Endothelial cell of umbilical vein (primary cell): Measurements from ENCODE around the gene ZAR1L. TPM values are rescaled to one million over a fixed set of nuclear protein-coding genes. Genes with fewer than 3 reads are reported as not detected.

Source experiments
- BruUV-seq: library from RNA; stranded (reverse); fragments of 400-500 nt; replicated peaks from 2 replicates; lab custom pipeline; 2021; lab: Mats Ljungman, UMichigan
- CTCF ChIA-PET: fragments of 300-600, 350-600 bp; sonication (Branson Sonifier 250); formaldehyde crosslinking; loops from one replicate; lab custom pipeline; 2021; ENCODE audit warnings: antibody characterized with exemption, inconsistent platforms; lab: Charles Lee
- POLR2A ChIA-PET: fragments of 300-600, 350-600 bp; sonication (Branson Sonifier 250); formaldehyde crosslinking; loops from one replicate; lab custom pipeline; 2021; ENCODE audit warnings: antibody characterized with exemption, inconsistent platforms; lab: Charles Lee
- DNase-seq: peaks from one replicate; pipeline ENCODE4 v3.0.0-alpha.2; 2011; ENCODE audit warnings: low read depth, low spot score
- FAIRE-seq: peaks from 2 replicates; lab custom pipeline; 2011; peaks lifted over from hg19 to GRCh38; lab: Jason Lieb, UNC
- H2AFZ ChIP-seq: 2 replicates; pipeline ENCODE4 v1.6.0; 2012; ENCODE audit warnings: low read depth, low read length, control low read depth, inconsistent platforms
- H3K27ac ChIP-seq: 2 replicates; pipeline ENCODE4 v1.5.1; 2011; ENCODE audit warnings: low read depth, mild to moderate bottlenecking, control low read depth, low read length, moderate library complexity; ENCODE audit not compliant: insufficient read depth
- H3K27me3 ChIP-seq, 2 experiments: 2 replicates each; pipeline versions ENCODE4 v1.6.0 to v1.6.1; 2011; ENCODE audit warnings: low read length in 2 of 2, mixed read lengths in 1 of 2; ENCODE audit not compliant: control insufficient read depth in 2 of 2, insufficient read depth in 2 of 2
- H3K36me3 ChIP-seq, 2 experiments: 2 replicates in 1 of 2; 3 replicates in 1 of 2; pipeline ENCODE4 v1.5.1; 2011; ENCODE audit warnings: low read length in 2 of 2, mild to moderate bottlenecking in 1 of 2, moderate library complexity in 1 of 2; ENCODE audit not compliant: control insufficient read depth in 2 of 2, insufficient read depth in 2 of 2; ENCODE audit errors: extremely low read depth in 1 of 2
- H3K4me1 ChIP-seq: 3 replicates; pipeline ENCODE4 v1.5.1; 2011; ENCODE audit warnings: mild to moderate bottlenecking, low read length; ENCODE audit not compliant: control insufficient read depth, insufficient read depth; ENCODE audit errors: extremely low read depth
- H3K4me2 ChIP-seq: 2 replicates; pipeline ENCODE4 v1.6.1; 2011; ENCODE audit warnings: low read length, control low read depth, mixed read lengths; ENCODE audit not compliant: insufficient read depth
- H3K4me3 ChIP-seq, 3 experiments: fragments of 200-600 bp in 1 of 3; sonication (generic), shearing (Covaris generic) in 1 of 3; replicated peaks in 1 of 3; 2 replicates each; pipeline ENCODE4 v1.5.1; 2011 to 2016; ENCODE audit warnings: control low read depth in 3 of 3, low read length in 3 of 3, mild to moderate bottlenecking in 2 of 3, inconsistent platforms in 1 of 3, low read depth in 1 of 3, moderate library complexity in 1 of 3; ENCODE audit not compliant: insufficient read depth in 1 of 3
- H3K79me2 ChIP-seq: 2 replicates; pipeline ENCODE4 v1.6.0; 2012; ENCODE audit warnings: low read length, inconsistent platforms; ENCODE audit not compliant: control insufficient read depth, insufficient read depth
- H3K9ac ChIP-seq: replicated peaks from 2 replicates; pipeline ENCODE3; 2011; ENCODE audit warnings: low read length, control low read depth; ENCODE audit not compliant: insufficient read depth; ENCODE audit errors: extremely low read depth
- H3K9me1 ChIP-seq: replicated peaks from 3 replicates; pipeline ENCODE4 v1.6.0; 2011; ENCODE audit warnings: mild to moderate bottlenecking, low read length; ENCODE audit not compliant: control insufficient read depth, insufficient read depth; ENCODE audit errors: extremely low read depth
- H3K9me3 ChIP-seq: replicated peaks from 2 replicates; pipeline ENCODE4 v1.5.1; 2012; ENCODE audit warnings: low read length, inconsistent platforms; ENCODE audit not compliant: control insufficient read depth, insufficient read depth
- H4K20me1 ChIP-seq: replicated peaks from 2 replicates; pipeline ENCODE3; 2011; ENCODE audit warnings: mild to moderate bottlenecking, low read length; ENCODE audit not compliant: control insufficient read depth, insufficient read depth; ENCODE audit errors: extremely low read depth
- CTCF ChIP-seq, 2 donors: IDR thresholded peaks; 1 replicate in 1 of 2; 2 replicates in 1 of 2; pipeline ENCODE4 v1.5.1; 2011; ENCODE audit warnings: low read length in 2 of 2, mild to moderate bottlenecking in 2 of 2, moderate library complexity in 2 of 2, control low read depth in 1 of 2, inconsistent platforms in 1 of 2, low read depth in 1 of 2; ENCODE audit not compliant: insufficient read depth in 1 of 2; ENCODE audit errors: extremely low read depth in 1 of 2
- EZH2 ChIP-seq: IDR thresholded peaks from 2 replicates; pipeline ENCODE4 v1.6.1; 2012; ENCODE audit warnings: borderline replicate concordance, low read depth, mild to moderate bottlenecking, moderate library complexity, low read length, inconsistent platforms; ENCODE audit not compliant: severe bottlenecking
- FOS ChIP-seq: IDR thresholded peaks from 2 replicates; pipeline ENCODE4 v1.6.1; 2011; ENCODE audit warnings: mild to moderate bottlenecking, low read length, moderate library complexity, borderline replicate concordance; ENCODE audit not compliant: insufficient read depth
- GATA2 ChIP-seq: IDR thresholded peaks from 2 replicates; pipeline ENCODE4 v1.7.0; 2011; ENCODE audit warnings: low read depth, mild to moderate bottlenecking, moderate library complexity, mixed read lengths, low read length; ENCODE audit not compliant: insufficient read length, insufficient read depth
- JUN ChIP-seq: IDR thresholded peaks from 2 replicates; pipeline ENCODE4 v1.6.1; 2011; ENCODE audit warnings: borderline replicate concordance, low read depth; ENCODE audit not compliant: insufficient read length, insufficient read depth
- MAX ChIP-seq: IDR thresholded peaks from 2 replicates; pipeline ENCODE4 v1.6.1; 2011; ENCODE audit not compliant: insufficient read depth, insufficient read length
- MYC ChIP-seq: IDR thresholded peaks from one replicate; pipeline ENCODE4 v1.6.1; 2011; ENCODE audit warnings: mild to moderate bottlenecking, low read depth, low read length
- POLR2A ChIP-seq: IDR thresholded peaks from 2 replicates; pipeline ENCODE4 v1.6.1; 2012; ENCODE audit warnings: low read depth, mild to moderate bottlenecking, control low read depth, low read length
- POLR2AphosphoS5 ChIP-seq: IDR thresholded peaks from 2 replicates; pipeline ENCODE4 v1.6.1; 2012; ENCODE audit warnings: low read depth, mild to moderate bottlenecking, control low read depth, low read length, moderate library complexity; ENCODE audit not compliant: insufficient read depth
- dilution Hi-C: fragments of 300-500 bp; cut with MboI; formaldehyde crosslinking; loops from one replicate; pipeline ENCODE4 v1.15.0; 2019; ENCODE audit warnings: low sequenced_read_pairs; ENCODE audit not compliant: extremely low pct_ligation_motif_present
- intact Hi-C: fragments of 100-400 bp; cut with micrococcal nuclease; formaldehyde crosslinking; loops from one replicate; pipeline ENCODE4 v1.10.0; 2022
- polyA plus RNA-seq, 4 experiments: library from polyadenylated mRNA; depleted of rRNA in 3 of 4; stranded (reverse) in 3 of 4; unstranded in 1 of 4; fragments of >200 nt; gene quantifications; 2 replicates each; pipeline versions ENCODE4 v1.2.1 to v1.2.3, GENCODE V29; 2011 to 2012; ENCODE audit warnings: missing spikeins in 1 of 4
- total RNA-seq: library from RNA; stranded (reverse); gene quantifications from 2 replicates; pipeline ENCODE4 v1.2.3, GENCODE V29; 2021

ZAR1L gene
- total and polyA plus RNA-seq, 2 donors (not counting 3 experiments of a cell fraction or from before 2014, with no cell fraction given) = not detected

- TSS peak; percentile 81 for BruUV-seq
- TF ChIP-seq MYC (no peak), MAX (no peak)
- no peaks in the 10 kb centered on the region for H3K36me3 ChIP-seq
- dilution Hi-C loops = no loop called here
- no peaks in the 10 kb centered on the region for H3K9me1 ChIP-seq
- intact Hi-C loops = loop anchor here (1.0 to 10.0 kb wide), 5 partner anchors 53 to 1228 kb away; partner anchors contain the start of genes FRY, N4BP2L2 and PDS5B
- peaks cover 6% of the 10 kb centered on the region for H3K79me2 ChIP-seq
- peak overlapping the region; percentile 69 for H2AFZ ChIP-seq
- POLR2A ChIA-PET = interaction anchor here (0.7 to 1.9 kb wide), 2 partner anchors 51 to 59 kb away, joined by 4 to 5 read pairs; no protein-coding TSS in a partner anchor
- H3K9me3 ChIP-seq = no peaks in the 10 kb centered on the region
- no peaks in the 10 kb centered on the region for H3K27me3 ChIP-seq
- peak overlapping the region; percentile 97 for H3K4me2 ChIP-seq
- H3K9ac ChIP-seq = peak overlapping the region; percentile 91
- CTCF ChIA-PET = interaction anchor here (0.7 to 2.2 kb wide), 10 partner anchors 8 to 404 kb away, joined by 3 to 17 read pairs (median 4); partner anchors contain the start of gene PDS5B
- H3K4me1 ChIP-seq = peaks cover 19% of the 10 kb centered on the region
- peak overlapping the region; percentile 88 for H3K27ac ChIP-seq
- no peaks in the 10 kb centered on the region for H4K20me1 ChIP-seq
- no peak for DNase-seq
- FAIRE-seq = no peak
- peak overlapping the region in 2 of 3 experiments; percentile 56 to 96 for H3K4me3 ChIP-seq
Observed at GRCh38 chr13:32314271-32315237, 609 bp downstream of the ZAR1L start.

DNA sequence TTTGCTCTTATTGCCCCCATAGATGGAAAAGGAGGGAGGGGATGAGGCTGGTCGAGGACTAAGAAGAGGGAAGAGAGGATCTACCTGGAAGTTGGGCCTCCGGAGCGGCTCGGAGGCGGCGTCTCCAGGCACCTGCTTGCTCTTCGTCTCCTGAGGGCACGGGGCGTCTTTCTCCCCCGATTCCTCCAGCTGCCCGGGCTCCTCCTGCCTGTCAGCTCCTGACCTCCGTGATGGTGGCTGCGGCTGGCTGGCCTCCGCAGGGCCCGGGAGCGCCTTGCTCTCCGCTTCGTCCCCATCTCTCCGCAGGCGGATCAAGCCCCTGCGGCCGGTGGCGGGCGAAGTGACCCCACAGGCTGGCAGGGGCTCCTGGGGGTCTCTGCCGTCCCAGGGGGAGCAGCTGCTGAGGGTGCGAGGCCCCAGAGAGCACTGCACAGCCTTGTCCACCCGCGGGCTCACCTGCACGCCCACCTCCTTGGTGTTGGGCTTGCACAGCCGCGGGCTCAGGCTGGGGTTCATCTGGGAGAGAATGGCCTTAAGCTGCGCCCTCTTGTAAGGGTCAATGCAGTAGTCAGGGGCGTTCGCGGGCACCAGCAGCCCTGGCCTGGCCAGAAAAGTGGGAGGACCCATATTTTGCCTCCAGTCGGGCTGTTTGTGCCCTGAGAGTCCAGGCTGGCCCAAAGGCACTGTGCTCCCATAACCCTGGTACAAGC is 3.8 kb downstream of the ZAR1L start:
- FAIRE-seq = no peak
- dilution Hi-C loops (no loop called here), intact Hi-C loops (loop anchor here (10.0 kb wide), 1 partner anchor 223 kb away; the partner anchor contains the start of gene N4BP2L2)
- no TSS peak for BruUV-seq
- Histone ChIP-seq H3K9me1 (no peaks in the 10 kb centered on the region), H3K27me3 (no peaks in the 10 kb centered on the region), H3K9me3 (no peaks in the 10 kb centered on the region), H3K36me3 (no peaks in the 10 kb centered on the region), H3K4me3 (no peak overlapping the region), H3K4me2 (no peak overlapping the region), H3K27ac (no peak overlapping the region), H3K9ac (no peak overlapping the region), H4K20me1 (no peaks in the 10 kb centered on the region), H3K4me1 (peaks cover 17% of the 10 kb centered on the region), H2AFZ (no peak overlapping the region), H3K79me2 (peaks cover 3% of the 10 kb centered on the region)
- TF ChIP-seq MYC (no peak), POLR2AphosphoS5 (no peak), POLR2A (no peak), CTCF (IDR thresholded peaks at IDR 0.05; ENCODE audit: extremely low read depth in 1 of 2, insufficient read depth in 1 of 2, low read depth in 1 of 2, low read length in 2 of 2) (no peak), MAX (no peak), GATA2 (no peak), FOS (no peak), EZH2 (no peak), JUN (no peak)
- CTCF ChIA-PET = interaction anchor here (0.8 to 3.2 kb wide), 4 partner anchors 65 to 401 kb away, joined by 3 to 31 read pairs (median 8); no protein-coding TSS in a partner anchor
- no peak for DNase-seq
- POLR2A ChIA-PET = no interaction called here
